ENCODE results near the gene ENTPD8. TPM values are rescaled to one million over a fixed set of nuclear protein-coding genes. Genes with fewer than 3 reads are reported as not detected.

The ENTPD8 gene
- total RNA-seq, 1 donor from 2014 or later = not detected

- no peaks in the 10 kb centered on the region for H3K4me1 Mint-ChIP-seq
- H3K27ac Mint-ChIP-seq = no peak overlapping the region
- DNase-seq = no peak
- peaks cover 9% of the 10 kb centered on the region for H3K27me3 Mint-ChIP-seq
- H3K4me3 Mint-ChIP-seq = no peak overlapping the region
- H3K9me3 Mint-ChIP-seq = no peaks in the 10 kb centered on the region
- intact Hi-C loops (cut with micrococcal nuclease) = loop anchor here (5.0 kb wide), 1 partner anchor 43 kb away; the partner anchor contains the start of genes EXD3 and NOXA1
- no peaks in the 10 kb centered on the region for H3K36me3 Mint-ChIP-seq (ENCODE audit: low read depth)
These were observed 24.0 kb upstream of the ENTPD8 start for GRCh38 chr9:137465000-137465719.

GRCh38 chr9:137464291-137464999 is 23.3 kb upstream of the ENTPD8 start:
- Mint-ChIP-seq H3K36me3 (ENCODE audit: low read depth) (no peaks in the 10 kb centered on the region), H3K4me1 (peaks cover 2% of the 10 kb centered on the region), H3K27me3 (peaks cover 9% of the 10 kb centered on the region), H3K27ac (no peak overlapping the region), H3K4me3 (no peak overlapping the region), H3K9me3 (no peaks in the 10 kb centered on the region)
- intact Hi-C loops (cut with micrococcal nuclease) = loop anchor here (5.0 kb wide), 1 partner anchor 42 kb away; the partner anchor contains the start of genes EXD3 and NOXA1
- no peak for DNase-seq

GRCh38 chr9:137463931-137464290 is 22.8 kb upstream of the ENTPD8 start:
- intact Hi-C loops (cut with micrococcal nuclease) = loop anchor here (5.0 kb wide), 1 partner anchor 42 kb away; the partner anchor contains the start of genes EXD3 and NOXA1
- no peaks in the 10 kb centered on the region for H3K36me3 Mint-ChIP-seq (ENCODE audit: low read depth)
- H3K9me3 Mint-ChIP-seq = no peaks in the 10 kb centered on the region
- H3K27me3 Mint-ChIP-seq = peaks cover 4% of the 10 kb centered on the region
- no peak overlapping the region for H3K27ac Mint-ChIP-seq
- H3K4me3 Mint-ChIP-seq = no peak overlapping the region
- no peak for DNase-seq
- H3K4me1 Mint-ChIP-seq = peaks cover 2% of the 10 kb centered on the region

GRCh38 chr9:137462986-137463930 is 22.1 kb upstream of the ENTPD8 start:
- DNase-seq = no peak
- intact Hi-C loops (cut with micrococcal nuclease) = loop anchor here (5.0 kb wide), 1 partner anchor 41 kb away; the partner anchor contains the start of genes EXD3 and NOXA1
- no peaks in the 10 kb centered on the region for H3K36me3 Mint-ChIP-seq (ENCODE audit: low read depth)
- no peak overlapping the region for H3K27ac Mint-ChIP-seq
- H3K4me3 Mint-ChIP-seq = peak overlapping the region; percentile 9
- peaks cover 1% of the 10 kb centered on the region for H3K27me3 Mint-ChIP-seq
- peaks cover 2% of the 10 kb centered on the region for H3K4me1 Mint-ChIP-seq
- no peaks in the 10 kb centered on the region for H3K9me3 Mint-ChIP-seq

GRCh38 chr9:137462396-137462985 is 21.3 kb upstream of the ENTPD8 start:
- H3K9me3 Mint-ChIP-seq = no peaks in the 10 kb centered on the region
- no peaks in the 10 kb centered on the region for H3K36me3 Mint-ChIP-seq (ENCODE audit: low read depth)
- no peak overlapping the region for H3K27ac Mint-ChIP-seq
- intact Hi-C loops (cut with micrococcal nuclease) = loop anchor here (5.0 kb wide), 1 partner anchor 40 kb away; the partner anchor contains the start of genes EXD3 and NOXA1
- no peaks in the 10 kb centered on the region for H3K27me3 Mint-ChIP-seq
- H3K4me1 Mint-ChIP-seq = peaks cover 2% of the 10 kb centered on the region
- peak overlapping the region; percentile 69 for H3K4me3 Mint-ChIP-seq
- peak; percentile 62 for DNase-seq

- Mint-ChIP-seq H3K27ac (peak overlapping the region; percentile 83), H3K4me1 (peaks cover 3% of the 10 kb centered on the region), H3K4me3 (peak overlapping the region; percentile 69), H3K36me3 (ENCODE audit: low read depth) (peaks cover 4% of the 10 kb centered on the region), H3K27me3 (no peaks in the 10 kb centered on the region), H3K9me3 (no peaks in the 10 kb centered on the region)
- DNase-seq = peak; percentile 95
- intact Hi-C loops (cut with micrococcal nuclease) = loop anchor here (5.0 kb wide), 1 partner anchor 40 kb away; the partner anchor contains the start of genes EXD3 and NOXA1
These were observed 20.7 kb upstream of the ENTPD8 start for GRCh38 chr9:137461663-137462395.

GRCh38 chr9:137461316-137461662 is 20.1 kb upstream of the ENTPD8 start:
- intact Hi-C loops (cut with micrococcal nuclease) = loop anchor here (5.0 kb wide), 1 partner anchor 39 kb away; the partner anchor contains the start of genes EXD3 and NOXA1
- Mint-ChIP-seq H3K4me1 (peaks cover 6% of the 10 kb centered on the region), H3K9me3 (no peaks in the 10 kb centered on the region), H3K36me3 (ENCODE audit: low read depth) (peaks cover 7% of the 10 kb centered on the region), H3K27ac (peak overlapping the region; percentile 41), H3K27me3 (no peaks in the 10 kb centered on the region), H3K4me3 (peak overlapping the region; percentile 62)
- no peak for DNase-seq

- H3K36me3 Mint-ChIP-seq (ENCODE audit: low read depth) = peaks cover 10% of the 10 kb centered on the region
- peak overlapping the region; percentile 62 for H3K4me3 Mint-ChIP-seq
- no peaks in the 10 kb centered on the region for H3K27me3 Mint-ChIP-seq
- peak overlapping the region; percentile 41 for H3K27ac Mint-ChIP-seq
- no peak for DNase-seq
- peaks cover 9% of the 10 kb centered on the region for H3K4me1 Mint-ChIP-seq
- intact Hi-C loops (cut with micrococcal nuclease) = loop anchor here (5.0 kb wide), 1 partner anchor 38 kb away; the partner anchor contains the start of genes EXD3 and NOXA1
- H3K9me3 Mint-ChIP-seq = no peaks in the 10 kb centered on the region
These were observed 19.5 kb upstream of the ENTPD8 start for GRCh38 chr9:137460363-137461315.

- Mint-ChIP-seq H3K27ac (no peak overlapping the region), H3K4me1 (peaks cover 11% of the 10 kb centered on the region), H3K36me3 (ENCODE audit: low read depth) (peaks cover 13% of the 10 kb centered on the region), H3K4me3 (peak overlapping the region; percentile 57), H3K27me3 (no peaks in the 10 kb centered on the region), H3K9me3 (no peaks in the 10 kb centered on the region)
- DNase-seq = peak; percentile 68
- intact Hi-C loops (cut with micrococcal nuclease) = loop anchor here (1.0 to 10.0 kb wide), 4 partner anchors 37 to 665 kb away; partner anchors contain the start of genes ARRDC1, CCDC183, EXD3 and MRPL41
These were observed 18.6 kb upstream of the ENTPD8 start for GRCh38 chr9:137459601-137460362.

- Mint-ChIP-seq H3K4me1 (peaks cover 16% of the 10 kb centered on the region), H3K4me3 (peak within 1 kb of the TSS; percentile 57), H3K27ac (no peak within 1 kb of the TSS), H3K27me3 (no peaks in the 10 kb centered on the region), H3K9me3 (no peaks in the 10 kb centered on the region), H3K36me3 (ENCODE audit: low read depth) (peaks cover 14% of the 10 kb centered on the region)
- peak; percentile 99 for DNase-seq
- intact Hi-C loops (cut with micrococcal nuclease) = loop anchor here (1.0 to 10.0 kb wide), 3 partner anchors 93 to 664 kb away; partner anchors contain the start of genes ARRDC1, CCDC183, MRPL41 and PNPLA7
These were observed 18.0 kb upstream of the ENTPD8 start, which contains the start of gene NSMF for GRCh38 chr9:137459152-137459600. Gene NSMF, minus strand, starts transcription at chr9:137459334. Its CDS starts 232 bp downstream, at chr9:137459102.
